ENCODE measurements around the gene ZSCAN22. TPM values are rescaled to one million over a fixed set of nuclear protein-coding genes. Genes with fewer than 3 reads are reported as not detected.

Gene ZSCAN22
- total RNA-seq: 2.0 and 3.7 TPM in 2 replicates

GRCh38 chr19:58326914-58327726 lies at the start of gene ZSCAN22:
Gene ZSCAN22, plus strand, starts transcription at chr19:58326994. Its CDS starts 7,809 bp downstream, at chr19:58334803.

GRCh38 chr19:58278541-58279041 lies 48.2 kb upstream of the ZSCAN22 start, which contains the start of gene ZNF8:
Gene ZNF8, plus strand, starts transcription at chr19:58278955. Its CDS starts 127 bp downstream, at chr19:58279082.

GRCh38 chr19:58305065-58305931 lies 21.5 kb upstream of the ZSCAN22 start, which contains the start of gene ERVK3-1:
Gene ERVK3-1, plus strand, starts transcription at chr19:58305377. Its CDS starts 6,792 bp downstream, at chr19:58312169.

DNA sequence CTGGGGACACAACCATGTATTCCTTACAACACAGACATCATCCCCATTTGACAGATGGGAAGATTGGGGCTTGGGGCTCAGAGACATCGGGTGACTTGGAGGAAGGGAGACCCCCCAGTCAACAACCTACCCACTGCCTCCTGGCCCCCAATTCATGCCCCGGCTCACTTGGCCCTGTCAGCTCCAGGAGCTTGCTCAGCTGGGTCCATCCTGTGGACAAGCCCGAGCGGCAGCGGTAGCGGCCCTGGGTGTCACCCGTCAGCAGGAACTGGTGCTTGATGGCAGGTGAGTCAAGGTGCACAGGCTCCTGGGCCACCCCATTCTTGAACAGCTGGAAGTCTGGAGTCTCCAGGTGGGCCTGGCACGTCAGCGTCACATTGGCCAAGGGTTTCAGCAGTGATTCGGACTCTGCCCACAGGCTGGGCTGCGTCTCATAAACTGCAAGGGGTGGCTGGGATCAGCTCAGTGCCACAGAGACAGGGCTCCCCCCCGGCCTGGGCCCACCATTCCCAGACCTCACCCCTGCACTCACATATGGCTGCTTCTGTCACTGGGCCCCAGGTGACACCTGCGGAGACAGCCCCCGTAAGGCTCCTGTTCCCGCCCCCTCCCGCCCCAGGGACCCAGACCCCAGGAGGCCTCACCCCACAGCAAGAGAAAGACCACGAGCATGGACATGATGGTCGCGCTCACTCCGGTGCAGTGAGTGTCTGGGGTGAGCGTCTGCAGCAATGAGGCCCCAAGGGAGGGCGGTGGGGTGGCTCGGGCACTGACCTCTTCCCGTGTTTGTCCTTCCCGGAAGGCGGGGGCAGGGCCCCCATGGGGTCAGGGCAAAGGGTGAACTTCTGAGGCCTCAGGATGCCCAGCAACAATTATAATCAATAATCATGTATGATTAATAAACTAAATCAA lies 26.2 kb downstream of the ZSCAN22 start, which contains the start of gene A1BG:
Gene A1BG (minus strand): TSS at position 733 of the 912 bp plus-strand sequence. CDS start 55 bp downstream, at position 678.

DNA sequence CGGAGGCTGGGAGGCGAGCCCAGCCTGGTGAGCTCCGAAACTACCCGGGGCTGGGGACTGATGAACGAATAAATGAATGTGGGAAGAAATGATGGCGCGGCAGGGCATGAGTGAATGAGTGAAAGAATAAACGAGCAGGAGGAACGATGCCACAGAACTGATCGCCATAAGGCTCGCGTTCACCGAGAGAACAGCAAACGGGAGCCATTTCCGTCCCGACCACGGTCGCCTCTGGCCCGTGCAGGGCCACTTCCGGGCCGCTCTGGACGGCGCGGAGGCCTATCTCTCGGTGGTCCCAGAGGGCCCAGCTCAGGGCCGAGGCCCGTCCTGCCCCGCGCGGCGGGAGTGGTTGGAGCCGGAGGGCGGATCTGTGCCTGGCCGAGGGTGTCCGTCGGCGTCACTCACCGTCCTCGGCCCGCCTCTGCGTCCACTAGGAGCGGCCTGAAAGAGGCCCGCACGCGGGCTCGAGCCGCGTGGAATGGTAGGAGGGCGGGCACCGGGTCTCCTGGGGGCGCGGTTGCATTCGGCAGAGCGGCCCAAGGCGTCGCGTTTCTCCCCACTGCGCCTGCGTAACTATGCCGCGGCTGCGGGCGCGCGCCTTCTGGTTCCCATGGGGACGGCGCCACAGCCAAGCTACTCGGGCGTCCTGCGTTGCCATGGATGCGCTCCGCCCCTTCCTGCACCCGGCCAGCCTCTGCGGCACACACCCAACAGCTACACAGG lies 35.6 kb downstream of the ZSCAN22 start, which contains the start of gene ZNF497:
Gene ZNF497 (minus strand): TSS at position 480 of the 723 bp plus-strand sequence. CDS start 5,116 bp downstream, outside the sequence.

GRCh38 chr19:58380662-58381459 lies 54.1 kb downstream of the ZSCAN22 start, which contains the start of gene ZNF837:
Gene ZNF837, minus strand, starts transcription at chr19:58381030. Its CDS starts 11,698 bp downstream, at chr19:58369332.

DNA sequence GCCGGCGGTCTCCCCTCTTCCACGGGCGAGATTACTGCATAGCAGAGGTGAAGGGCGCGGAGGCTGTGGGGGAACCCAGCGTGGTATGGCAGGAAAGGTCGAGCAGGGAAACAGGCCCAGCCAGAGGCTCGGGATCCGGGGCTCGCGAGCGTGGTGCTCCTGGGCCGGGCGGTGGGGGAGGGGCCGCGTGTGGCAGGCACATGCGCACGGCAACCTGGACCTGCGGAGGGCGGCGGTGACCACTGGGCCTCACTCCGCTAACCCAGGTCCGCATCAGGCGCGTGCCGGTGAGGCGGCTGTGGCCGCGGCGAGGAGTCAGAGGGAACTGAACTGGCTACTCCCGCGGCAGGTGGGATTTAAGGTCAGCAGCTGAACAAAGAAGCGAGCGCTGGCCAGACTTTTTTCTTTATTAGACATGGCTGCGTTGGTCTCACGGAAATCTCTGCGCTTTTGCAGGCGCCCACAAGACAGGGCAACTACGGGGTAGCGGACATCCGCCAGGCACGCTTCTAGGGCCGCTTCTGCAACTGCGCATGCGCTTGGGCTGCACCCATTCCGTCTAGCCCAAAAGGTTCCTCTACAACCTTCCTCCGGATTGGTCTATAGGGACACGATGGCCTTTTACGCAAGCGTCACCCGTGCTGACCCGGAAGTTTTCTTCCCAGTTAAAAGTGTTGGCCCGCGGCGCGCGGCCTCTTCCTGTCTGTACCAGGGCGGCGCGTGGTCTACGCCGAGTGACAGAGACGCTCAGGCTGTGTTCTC lies 60.0 kb downstream of the ZSCAN22 start, which contains the start of gene RPS5:
Gene RPS5 (plus strand): TSS at position 694 of the 762 bp plus-strand sequence. CDS start 869 bp downstream, outside the sequence.

Other genes with a start within 250 kb of the ZSCAN22 start
- 23.0 and 59.3 TPM in 2 replicates for gene ZSCAN18, start 228.8 kb upstream of the ZSCAN22 start, total RNA-seq
- 4.9 and 8.1 TPM in 2 replicates for gene ZNF329, start 176.2 kb upstream of the ZSCAN22 start, total RNA-seq
- gene ZNF274, start 143.9 kb upstream of the ZSCAN22 start, total RNA-seq: 11.1 and 13.7 TPM in 2 replicates
- gene ZNF544, start 98.1 kb upstream of the ZSCAN22 start, total RNA-seq: 26.9 and 38.4 TPM in 2 replicates
- gene ZNF8, start 48.0 kb upstream of the ZSCAN22 start, total RNA-seq: 4.6 and 10.0 TPM in 2 replicates
- 21.0 and 35.8 TPM in 2 replicates for gene ERVK3-1, start 21.6 kb upstream of the ZSCAN22 start, total RNA-seq
- 24.1 and 28.8 TPM in 2 replicates for gene A1BG, start 26.5 kb downstream of the ZSCAN22 start, total RNA-seq
- gene ZNF497, start 35.8 kb downstream of the ZSCAN22 start, total RNA-seq: under 0.01 and 2.8 TPM in 2 replicates
- 4.9 and 7.5 TPM in 2 replicates for gene ZNF837, start 54.0 kb downstream of the ZSCAN22 start, total RNA-seq
- 1,981 and 2,018 TPM in 2 replicates for gene RPS5, start 60.3 kb downstream of the ZSCAN22 start, total RNA-seq
- 0.13 TPM in 1 of 2 replicates, not detected in the other for gene RNF225, start 68.7 kb downstream of the ZSCAN22 start, total RNA-seq
- 13.5 and 23.3 TPM in 2 replicates for gene ZNF584, start 81.7 kb downstream of the ZSCAN22 start, total RNA-seq
- gene ZNF132, start 113.2 kb downstream of the ZSCAN22 start, total RNA-seq: 2.3 and 3.3 TPM in 2 replicates
- 3.9 and 7.1 TPM in 2 replicates for gene ZNF324B, start 124.6 kb downstream of the ZSCAN22 start, total RNA-seq
- 5.4 and 14.6 TPM in 2 replicates for gene ZNF324, start 140.1 kb downstream of the ZSCAN22 start, total RNA-seq
- 6.2 and 16.9 TPM in 2 replicates for gene ZNF446, start 149.4 kb downstream of the ZSCAN22 start, total RNA-seq
- gene SLC27A5, start 185.0 kb downstream of the ZSCAN22 start, total RNA-seq: 11.1 and 13.1 TPM in 2 replicates
- 19.1 and 23.8 TPM in 2 replicates for gene ZBTB45, start 192.8 kb downstream of the ZSCAN22 start, total RNA-seq
- 672 and 766 TPM in 2 replicates for gene TRIM28, start 217.1 kb downstream of the ZSCAN22 start, total RNA-seq
- gene CHMP2A, start 228.1 kb downstream of the ZSCAN22 start, total RNA-seq: 75.9 and 151 TPM in 2 replicates
- 31.7 and 42.5 TPM in 2 replicates for gene UBE2M, start 231.6 kb downstream of the ZSCAN22 start, total RNA-seq
- gene MZF1, start 246.3 kb downstream of the ZSCAN22 start, total RNA-seq: 7.3 and 23.7 TPM in 2 replicates

All from mesangial cell (primary cell).